Stomach (tissue), 4 donors: ENCODE results near the gene TMEM258.

Experiments used
- POLR2AphosphoS5 ChIP-seq, 3 donors: sonication (generic); formaldehyde crosslinking; IDR thresholded peaks; one replicate each; pipeline ENCODE4 v1.6.1; 2016; ENCODE audit warnings: antibody characterized with exemption in 3 of 3
- TF ChIP-seq, protein P1 (sequence below), 7 experiments: fragments of 450-650 bp in 4 of 7; fragments of 200-600 bp in 3 of 7; sonication (generic) in 3 of 7; IDR thresholded peaks; one replicate each; pipeline ENCODE4 v1.5.1; 2016 to 2019; ENCODE audit warnings: antibody characterized with exemption in 7 of 7, control low read depth in 2 of 7, mild to moderate bottlenecking in 1 of 7

DNA sequence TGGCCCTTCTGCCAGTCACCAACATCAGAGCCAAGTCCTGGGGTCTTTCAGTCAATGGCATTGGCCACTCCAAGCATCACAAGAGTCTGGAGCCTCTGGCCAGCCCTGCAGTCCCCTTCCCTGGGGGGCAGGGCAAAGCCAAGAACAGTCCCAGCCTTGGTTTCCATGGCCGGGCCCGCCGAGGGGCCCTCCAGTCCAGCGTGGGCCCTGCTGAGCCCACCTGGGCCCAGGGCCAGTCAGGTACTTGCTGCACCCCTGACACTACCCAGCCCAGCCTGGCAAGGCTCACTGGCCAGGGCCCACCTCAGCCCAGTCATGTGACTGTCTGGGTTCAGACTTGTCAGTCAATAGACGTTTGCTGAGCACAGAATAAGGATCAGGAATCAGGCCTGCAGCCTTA, 10.8 kb downstream of the TMEM258 start:
- TF ChIP-seq, protein P1, sequence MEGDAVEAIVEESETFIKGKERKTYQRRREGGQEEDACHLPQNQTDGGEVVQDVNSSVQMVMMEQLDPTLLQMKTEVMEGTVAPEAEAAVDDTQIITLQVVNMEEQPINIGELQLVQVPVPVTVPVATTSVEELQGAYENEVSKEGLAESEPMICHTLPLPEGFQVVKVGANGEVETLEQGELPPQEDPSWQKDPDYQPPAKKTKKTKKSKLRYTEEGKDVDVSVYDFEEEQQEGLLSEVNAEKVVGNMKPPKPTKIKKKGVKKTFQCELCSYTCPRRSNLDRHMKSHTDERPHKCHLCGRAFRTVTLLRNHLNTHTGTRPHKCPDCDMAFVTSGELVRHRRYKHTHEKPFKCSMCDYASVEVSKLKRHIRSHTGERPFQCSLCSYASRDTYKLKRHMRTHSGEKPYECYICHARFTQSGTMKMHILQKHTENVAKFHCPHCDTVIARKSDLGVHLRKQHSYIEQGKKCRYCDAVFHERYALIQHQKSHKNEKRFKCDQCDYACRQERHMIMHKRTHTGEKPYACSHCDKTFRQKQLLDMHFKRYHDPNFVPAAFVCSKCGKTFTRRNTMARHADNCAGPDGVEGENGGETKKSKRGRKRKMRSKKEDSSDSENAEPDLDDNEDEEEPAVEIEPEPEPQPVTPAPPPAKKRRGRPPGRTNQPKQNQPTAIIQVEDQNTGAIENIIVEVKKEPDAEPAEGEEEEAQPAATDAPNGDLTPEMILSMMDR (IDR thresholded peaks at IDR 0.05), result no peak
- TF ChIP-seq POLR2AphosphoS5 (IDR thresholded peaks at IDR 0.05), result no peak
